ENCODE data around the gene CFAP57.

DNA sequence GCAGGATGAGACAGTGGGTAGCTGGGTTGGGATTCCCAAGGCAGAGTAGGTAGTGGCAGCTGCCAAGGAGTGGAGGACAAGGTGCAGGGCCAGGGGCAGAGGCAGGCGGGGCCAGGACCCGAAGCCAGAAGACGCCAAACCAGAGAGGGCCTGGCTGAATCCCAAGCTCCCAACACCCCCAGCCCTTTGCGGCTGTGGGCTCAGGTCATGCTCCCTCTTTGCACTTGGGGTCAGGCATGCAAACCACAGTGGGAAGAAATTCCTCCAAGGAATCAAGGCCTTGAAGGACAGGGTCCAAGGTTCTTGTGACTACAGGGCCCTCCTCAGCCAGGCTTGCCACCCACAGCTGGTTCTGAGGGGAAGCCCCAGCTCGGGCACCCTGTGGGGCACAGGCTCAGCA is 107.0 kb downstream of the CFAP57 start:
- TF ChIP-seq, protein P1, sequence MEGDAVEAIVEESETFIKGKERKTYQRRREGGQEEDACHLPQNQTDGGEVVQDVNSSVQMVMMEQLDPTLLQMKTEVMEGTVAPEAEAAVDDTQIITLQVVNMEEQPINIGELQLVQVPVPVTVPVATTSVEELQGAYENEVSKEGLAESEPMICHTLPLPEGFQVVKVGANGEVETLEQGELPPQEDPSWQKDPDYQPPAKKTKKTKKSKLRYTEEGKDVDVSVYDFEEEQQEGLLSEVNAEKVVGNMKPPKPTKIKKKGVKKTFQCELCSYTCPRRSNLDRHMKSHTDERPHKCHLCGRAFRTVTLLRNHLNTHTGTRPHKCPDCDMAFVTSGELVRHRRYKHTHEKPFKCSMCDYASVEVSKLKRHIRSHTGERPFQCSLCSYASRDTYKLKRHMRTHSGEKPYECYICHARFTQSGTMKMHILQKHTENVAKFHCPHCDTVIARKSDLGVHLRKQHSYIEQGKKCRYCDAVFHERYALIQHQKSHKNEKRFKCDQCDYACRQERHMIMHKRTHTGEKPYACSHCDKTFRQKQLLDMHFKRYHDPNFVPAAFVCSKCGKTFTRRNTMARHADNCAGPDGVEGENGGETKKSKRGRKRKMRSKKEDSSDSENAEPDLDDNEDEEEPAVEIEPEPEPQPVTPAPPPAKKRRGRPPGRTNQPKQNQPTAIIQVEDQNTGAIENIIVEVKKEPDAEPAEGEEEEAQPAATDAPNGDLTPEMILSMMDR (conservative IDR thresholded peaks at IDR 0.05): no peak
- TF ChIP-seq ZFX (IDR thresholded peaks at IDR 0.05): no peak

Measured in C4-2B (cell line).